Measurements from ENCODE around the gene ARHGAP9.

Gene ARHGAP9

GRCh38 chr12:57524814-57525614, 45.3 kb upstream of the ARHGAP9 start:
- DNase-seq (ENCODE audit: low read depth): no peak
- peak overlapping the region; percentile 9 for H3K4me3 ChIP-seq (ENCODE audit: low read depth, low read length)
- TF ChIP-seq CTCF (conservative IDR thresholded peaks at IDR 0.05; ENCODE audit: low read depth, low read length): no peak

- H3K4me3 ChIP-seq (ENCODE audit: low read depth, low read length): peak overlapping the region; percentile 79
- TF ChIP-seq CTCF (conservative IDR thresholded peaks at IDR 0.05; ENCODE audit: low read depth, low read length): no peak
- DNase-seq (ENCODE audit: low read depth): no peak
These were observed 44.3 kb upstream of the ARHGAP9 start for GRCh38 chr12:57523706-57524614.

- TF ChIP-seq CTCF (conservative IDR thresholded peaks at IDR 0.05; ENCODE audit: low read depth, low read length): no peak
- peak overlapping the region; percentile 79 for H3K4me3 ChIP-seq (ENCODE audit: low read depth, low read length)
- DNase-seq (ENCODE audit: low read depth): peak; percentile 69
These were observed 43.4 kb upstream of the ARHGAP9 start for GRCh38 chr12:57522887-57523705.

GRCh38 chr12:57522011-57522886, 42.6 kb upstream of the ARHGAP9 start, which contains the start of gene MBD6:
TSS of gene MBD6 (plus strand) at chr12:57522824. CDS start at chr12:57524304, 1,480 bp downstream.
- peak; percentile 95 for DNase-seq (ENCODE audit: low read depth)
- TF ChIP-seq CTCF (conservative IDR thresholded peaks at IDR 0.05; ENCODE audit: low read depth, low read length): no peak
- peak within 1 kb of the TSS; percentile 79 for H3K4me3 ChIP-seq (ENCODE audit: low read depth, low read length)

- H3K4me3 ChIP-seq (ENCODE audit: low read depth, low read length): no peak overlapping the region
- TF ChIP-seq CTCF (conservative IDR thresholded peaks at IDR 0.05; ENCODE audit: low read depth, low read length): no peak
- DNase-seq (ENCODE audit: low read depth): peak; percentile 72
These were observed 41.9 kb upstream of the ARHGAP9 start for GRCh38 chr12:57521525-57522010.

Data from choroid plexus epithelial cell (primary cell).